ENCODE measurements around the gene RRAD. TPM values are rescaled to one million over a fixed set of nuclear protein-coding genes. Genes with fewer than 3 reads are reported as not detected.
A peak's percentile ranks its signal among the peaks of the same experiment; 100 is the strongest.

The RRAD gene
- total RNA-seq, 1 donor from 2014 or later = 0.24 TPM

GRCh38 chr16:66917741-66918140 lies 7.6 kb downstream of the RRAD start:
- Histone ChIP-seq H3K27me3 (peaks cover 26% of the 10 kb centered on the region), H3F3A (ENCODE audit: low read depth) (no peaks in the 10 kb centered on the region), H3K4me2 (no peak overlapping the region), H4K20me1 (ENCODE audit: low read depth) (no peaks in the 10 kb centered on the region), H3K9ac (no peak overlapping the region), H3K4me1 (no peaks in the 10 kb centered on the region), H3K36me3 (no peaks in the 10 kb centered on the region), H3K79me2 (ENCODE audit: low read depth) (no peaks in the 10 kb centered on the region), H3K9me3 (ENCODE audit: low read depth) (no peaks in the 10 kb centered on the region), H3K27ac (no peak overlapping the region), H2AFZ (replicated peaks) (no peak overlapping the region), H3K4me3 (no peak overlapping the region)
- DNase-seq (ENCODE audit: low spot score) = no peak
- H3K4me1 Mint-ChIP-seq = peaks cover 32% of the 10 kb centered on the region
- H3K36me3 Mint-ChIP-seq = no peaks in the 10 kb centered on the region
- no peak overlapping the region for H3K4me3 Mint-ChIP-seq
- TF ChIP-seq EZH2phosphoT487 (IDR thresholded peaks at IDR 0.05) = no peak
- TF ChIP-seq, protein P1, sequence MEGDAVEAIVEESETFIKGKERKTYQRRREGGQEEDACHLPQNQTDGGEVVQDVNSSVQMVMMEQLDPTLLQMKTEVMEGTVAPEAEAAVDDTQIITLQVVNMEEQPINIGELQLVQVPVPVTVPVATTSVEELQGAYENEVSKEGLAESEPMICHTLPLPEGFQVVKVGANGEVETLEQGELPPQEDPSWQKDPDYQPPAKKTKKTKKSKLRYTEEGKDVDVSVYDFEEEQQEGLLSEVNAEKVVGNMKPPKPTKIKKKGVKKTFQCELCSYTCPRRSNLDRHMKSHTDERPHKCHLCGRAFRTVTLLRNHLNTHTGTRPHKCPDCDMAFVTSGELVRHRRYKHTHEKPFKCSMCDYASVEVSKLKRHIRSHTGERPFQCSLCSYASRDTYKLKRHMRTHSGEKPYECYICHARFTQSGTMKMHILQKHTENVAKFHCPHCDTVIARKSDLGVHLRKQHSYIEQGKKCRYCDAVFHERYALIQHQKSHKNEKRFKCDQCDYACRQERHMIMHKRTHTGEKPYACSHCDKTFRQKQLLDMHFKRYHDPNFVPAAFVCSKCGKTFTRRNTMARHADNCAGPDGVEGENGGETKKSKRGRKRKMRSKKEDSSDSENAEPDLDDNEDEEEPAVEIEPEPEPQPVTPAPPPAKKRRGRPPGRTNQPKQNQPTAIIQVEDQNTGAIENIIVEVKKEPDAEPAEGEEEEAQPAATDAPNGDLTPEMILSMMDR (IDR thresholded peaks at IDR 0.05) = no peak
- TF ChIP-seq EZH2 (IDR thresholded peaks at IDR 0.05) = no peak
- no peaks in the 10 kb centered on the region for H3K9me3 Mint-ChIP-seq
- peaks cover 9% of the 10 kb centered on the region for H3K27me3 Mint-ChIP-seq (ENCODE audit: insufficient read depth, low read depth)
- H3K27ac Mint-ChIP-seq = no peak overlapping the region

- H3K27me3 ChIP-seq = peaks cover 23% of the 10 kb centered on the region
- Mint-ChIP-seq H3K9me3 (no peaks in the 10 kb centered on the region), H3K4me3 (no peak overlapping the region), H3K36me3 (no peaks in the 10 kb centered on the region), H3K4me1 (peaks cover 33% of the 10 kb centered on the region), H3K27ac (peak overlapping the region; percentile 32), H3K27me3 (ENCODE audit: insufficient read depth, low read depth) (peaks cover 12% of the 10 kb centered on the region)
- H3K4me1 ChIP-seq = no peaks in the 10 kb centered on the region
- H3K9me3 ChIP-seq (ENCODE audit: low read depth) = no peaks in the 10 kb centered on the region
- no peak for DNase-seq (ENCODE audit: low spot score)
- TF ChIP-seq EZH2 (IDR thresholded peaks at IDR 0.05) = no peak
- TF ChIP-seq EZH2phosphoT487 (IDR thresholded peaks at IDR 0.05) = no peak
- TF ChIP-seq, protein P1 (IDR thresholded peaks at IDR 0.05) = no peak
- H3K27ac ChIP-seq = no peak overlapping the region
- H4K20me1 ChIP-seq (ENCODE audit: low read depth) = no peaks in the 10 kb centered on the region
- no peaks in the 10 kb centered on the region for H3F3A ChIP-seq (ENCODE audit: low read depth)
- H3K36me3 ChIP-seq = no peaks in the 10 kb centered on the region
- H3K9ac ChIP-seq = no peak overlapping the region
- no peak overlapping the region for H3K4me3 ChIP-seq
- H3K79me2 ChIP-seq (ENCODE audit: low read depth) = no peaks in the 10 kb centered on the region
- no peak overlapping the region for H3K4me2 ChIP-seq
- no peak overlapping the region for H2AFZ ChIP-seq (replicated peaks)
Measured at GRCh38 chr16:66916518-66916917, 8.8 kb downstream of the RRAD start.

DNA sequence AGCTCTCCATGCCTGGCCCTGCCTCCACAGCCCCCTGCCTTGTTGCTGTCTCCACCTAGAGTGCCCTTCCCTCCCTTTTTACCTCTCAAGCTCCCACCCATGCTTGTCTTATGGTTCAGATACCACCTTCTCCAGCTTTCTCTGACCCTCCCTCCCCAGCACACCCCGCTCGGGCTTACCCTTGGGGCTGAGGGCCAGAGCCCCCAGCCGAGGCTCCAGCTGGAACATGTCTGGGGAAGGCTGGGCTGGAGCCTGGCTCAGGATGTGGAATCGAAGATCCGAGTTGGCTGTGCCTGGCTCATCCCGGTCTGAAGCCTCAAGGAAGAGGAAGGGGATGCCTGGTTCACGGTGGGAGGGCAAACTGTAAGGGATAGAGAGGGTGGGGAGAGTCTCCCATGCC lies 10.3 kb downstream of the RRAD start:
- Histone ChIP-seq H3K36me3 (no peaks in the 10 kb centered on the region), H3K4me2 (no peak overlapping the region), H3K4me1 (no peaks in the 10 kb centered on the region), H3K27me3 (peaks cover 12% of the 10 kb centered on the region), H3K27ac (no peak overlapping the region), H3F3A (ENCODE audit: low read depth) (no peaks in the 10 kb centered on the region), H3K9me3 (ENCODE audit: low read depth) (no peaks in the 10 kb centered on the region), H3K79me2 (ENCODE audit: low read depth) (no peaks in the 10 kb centered on the region), H3K9ac (no peak overlapping the region), H3K4me3 (no peak overlapping the region), H4K20me1 (ENCODE audit: low read depth) (no peaks in the 10 kb centered on the region), H2AFZ (replicated peaks) (no peak overlapping the region)
- no peaks in the 10 kb centered on the region for H3K36me3 Mint-ChIP-seq
- H3K27ac Mint-ChIP-seq = peak overlapping the region; percentile 9
- peaks cover 9% of the 10 kb centered on the region for H3K27me3 Mint-ChIP-seq (ENCODE audit: insufficient read depth, low read depth)
- no peak for DNase-seq (ENCODE audit: low spot score)
- peaks cover 29% of the 10 kb centered on the region for H3K4me1 Mint-ChIP-seq
- peak overlapping the region; percentile 1 for H3K4me3 Mint-ChIP-seq
- TF ChIP-seq EZH2phosphoT487 (IDR thresholded peaks at IDR 0.05) = no peak
- no peak for TF ChIP-seq EZH2 (IDR thresholded peaks at IDR 0.05)
- TF ChIP-seq, protein P1 (IDR thresholded peaks at IDR 0.05) = no peak
- H3K9me3 Mint-ChIP-seq = no peaks in the 10 kb centered on the region

All from neural progenitor cell (in vitro differentiated cells).